ENCODE measurements around the gene MAGI1.

DNA sequence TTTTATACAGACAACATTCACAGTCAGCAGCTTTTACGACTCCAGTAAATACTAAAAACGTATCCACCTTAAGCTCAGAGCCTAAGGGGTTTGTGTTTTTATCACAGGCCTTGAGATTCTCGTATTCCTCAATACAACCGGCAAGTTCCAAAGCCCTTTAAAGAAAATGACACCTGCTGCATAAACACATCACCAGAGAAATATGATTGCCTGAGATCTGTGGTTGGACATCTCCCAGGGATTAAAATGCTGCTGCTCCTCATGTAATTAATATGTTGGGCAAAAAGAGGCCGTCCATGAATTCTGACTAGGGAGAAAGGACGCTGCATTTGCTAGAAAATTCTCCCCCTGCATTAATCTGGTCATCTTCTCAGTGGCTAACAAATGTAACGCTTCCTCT is 544.8 kb downstream of the MAGI1 start:
- no peak for TF ChIP-seq ESRRG (CRISPR knock-in tag; IDR thresholded peaks at IDR 0.05)
- no peak for TF ChIP-seq ARNTL (CRISPR knock-in tag; IDR thresholded peaks at IDR 0.05; ENCODE audit: borderline replicate concordance, low read depth)
- TF ChIP-seq CREB5 (CRISPR knock-in tag; IDR thresholded peaks at IDR 0.05; ENCODE audit: low read depth), result no peak
- no peak for TF ChIP-seq ZNF8 (CRISPR knock-in tag; IDR thresholded peaks at IDR 0.05)
- TF ChIP-seq PPARA (CRISPR knock-in tag; IDR thresholded peaks at IDR 0.05; ENCODE audit: borderline replicate concordance), result no peak
- TF ChIP-seq RARB (CRISPR knock-in tag; IDR thresholded peaks at IDR 0.05), result no peak
- TF ChIP-seq ZFP30 (CRISPR knock-in tag; IDR thresholded peaks at IDR 0.05), result no peak
- TF ChIP-seq PATZ1 (CRISPR knock-in tag; IDR thresholded peaks at IDR 0.05; ENCODE audit: borderline replicate concordance), result no peak
- TF ChIP-seq TCF4 (CRISPR knock-in tag; IDR thresholded peaks at IDR 0.05; ENCODE audit: borderline replicate concordance), result no peak
- no peak for TF ChIP-seq OSR1 (CRISPR knock-in tag; IDR thresholded peaks at IDR 0.05)
- no peak for TF ChIP-seq ZFP3 (CRISPR knock-in tag; IDR thresholded peaks at IDR 0.05)
- TF ChIP-seq ISL1 (CRISPR knock-in tag; IDR thresholded peaks at IDR 0.05), result no peak
- TF ChIP-seq CSRNP3 (CRISPR knock-in tag; IDR thresholded peaks at IDR 0.05), result no peak
- no peak for TF ChIP-seq ZC3H10 (CRISPR knock-in tag; IDR thresholded peaks at IDR 0.05)
